GM12873 (cell line): ENCODE data around the gene KCNA5.

Experiments used
- CTCF ChIP-seq: IDR thresholded peaks from 2 replicates; pipeline ENCODE4 v1.5.1; 2012; ENCODE audit warnings: low read depth, mild to moderate bottlenecking, moderate library complexity, low read length, control low read depth; ENCODE audit not compliant: insufficient read depth; ENCODE audit errors: missing control alignments

The KCNA5 gene

GRCh38 chr12:5087831-5088554, 44.3 kb downstream of the KCNA5 start:
- no peak for TF ChIP-seq CTCF

- TF ChIP-seq CTCF: no peak
Measured at GRCh38 chr12:5088586-5089264, 45.0 kb downstream of the KCNA5 start.

- no peak for TF ChIP-seq CTCF
Measured at GRCh38 chr12:5094551-5094950, 50.9 kb downstream of the KCNA5 start.

GRCh38 chr12:5094986-5095385, 51.3 kb downstream of the KCNA5 start:
- TF ChIP-seq CTCF: no peak
